PC-3 (cell line): ENCODE results near the gene OTX1. TPM values are rescaled to one million over a fixed set of nuclear protein-coding genes. Genes with fewer than 3 reads are reported as not detected.

ENCODE experiments used
- ATAC-seq: fragments of 200-7000 bp; cut with Tn5 transposase; 2 replicates; pipeline ENCODE4 v1.9.1; 2020; ENCODE audit warnings: mild to moderate bottlenecking, moderate library complexity
- BruUV-seq: library from RNA; stranded (reverse); fragments of 400-500 nt; replicated peaks from 2 replicates; lab custom pipeline; 2021; lab: Mats Ljungman, UMichigan
- CTCF ChIA-PET: fragments of 300-600 bp; sonication (Branson Sonifier 250); formaldehyde crosslinking; loops from one replicate; lab custom pipeline; 2022; ENCODE audit warnings: antibody characterized with exemption; lab: Charles Lee
- POLR2A ChIA-PET: fragments of 300-600 bp; sonication (Branson Sonifier 250); formaldehyde crosslinking; loops from one replicate; lab custom pipeline; 2022; ENCODE audit warnings: antibody characterized with exemption; ENCODE audit not compliant: unreplicated experiment; lab: Charles Lee
- DNase-seq: peaks from one replicate; pipeline ENCODE4 v3.0.0-alpha.2; 2015
- H2AFZ ChIP-seq: fragments of 300-600 bp; sonication (generic); 2 replicates; pipeline ENCODE4 v1.6.0; 2016; ENCODE audit warnings: antibody characterized with exemption, low read length
- H3F3A ChIP-seq: fragments of 300-600 bp; sonication (generic); one replicate; pipeline ENCODE4 v1.6.0; 2017; ENCODE audit warnings: antibody characterized with exemption, low read length, control low read depth, mild to moderate bottlenecking; ENCODE audit not compliant: unreplicated experiment
- H3K27ac ChIP-seq: fragments of 300-600 bp; sonication (generic); 2 replicates; pipeline ENCODE4 v1.5.1; 2016; ENCODE audit warnings: mild to moderate bottlenecking, low read length
- H3K27me3 ChIP-seq: fragments of 300-600 bp; sonication (generic); 2 replicates; pipeline ENCODE4 v1.6.1; 2016; ENCODE audit warnings: low read length, mixed read lengths
- H3K36me3 ChIP-seq: fragments of 300-600 bp; sonication (generic); 2 replicates; pipeline ENCODE4 v1.6.1; 2016; ENCODE audit warnings: low read depth, mixed run types, low read length, mixed read lengths
- H3K4me1 ChIP-seq: fragments of 300-600 bp; sonication (generic); 2 replicates; pipeline ENCODE4 v1.5.1; 2016; ENCODE audit warnings: low read length; ENCODE audit not compliant: insufficient read depth
- H3K4me2 ChIP-seq: fragments of 300-600 bp; sonication (generic); 2 replicates; pipeline ENCODE4 v1.6.0; 2016; ENCODE audit warnings: low read length
- H3K4me3 ChIP-seq: fragments of 300-600 bp; sonication (generic); 2 replicates; pipeline ENCODE4 v1.5.1; 2016; ENCODE audit warnings: mild to moderate bottlenecking, low read length, mixed read lengths
- H3K79me2 ChIP-seq: fragments of 300-600 bp; sonication (generic); 2 replicates; pipeline ENCODE4 v1.6.1; 2017; ENCODE audit warnings: low read length, mixed read lengths
- H3K9ac ChIP-seq: fragments of 300-600 bp; sonication (generic); 2 replicates; pipeline ENCODE4 v1.6.0; 2016; ENCODE audit warnings: mild to moderate bottlenecking, low read length
- H3K9me2 ChIP-seq: fragments of 300-600 bp; sonication (generic); replicated peaks from 2 replicates; pipeline ENCODE4 v1.6.1; 2016; ENCODE audit warnings: mixed run types, low read length, mixed read lengths
- H3K9me3 ChIP-seq: fragments of 300-600 bp; sonication (generic); 2 replicates; pipeline ENCODE4 v1.6.1; 2016; ENCODE audit warnings: low read length, mixed read lengths
- H4K20me1 ChIP-seq: fragments of 300-600 bp; sonication (generic); 2 replicates; pipeline ENCODE4 v1.6.1; 2016; ENCODE audit warnings: low read length, mixed read lengths
- EZH2 ChIP-seq: fragments of 300-600 bp; sonication (generic); IDR thresholded peaks from one replicate; pipeline ENCODE4 v1.6.1; 2017; ENCODE audit warnings: antibody characterized with exemption, mild to moderate bottlenecking, low read length; ENCODE audit not compliant: unreplicated experiment
- EZH2phosphoT487 ChIP-seq: fragments of 300-600 bp; sonication (generic); IDR thresholded peaks from 2 replicates; pipeline ENCODE4 v1.6.1; 2018; ENCODE audit warnings: mild to moderate bottlenecking, antibody characterized with exemption, low read length, borderline replicate concordance
- intact Hi-C: fragments of 100-400 bp; cut with micrococcal nuclease; formaldehyde crosslinking; loops from 2 replicates; pipeline ENCODE4 v1.9.0; 2023
- total RNA-seq: library from RNA; depleted of rRNA; stranded (reverse); fragments of >200 nt; gene quantifications from 2 replicates; pipeline ENCODE4 v1.2.3, GENCODE V29; 2014
- TF ChIP-seq, protein P1 (sequence below): fragments of 300-600 bp; sonication (generic); conservative IDR thresholded peaks from 2 replicates; pipeline ENCODE4 v1.5.1; 2017; ENCODE audit warnings: antibody characterized with exemption, low read depth, mild to moderate bottlenecking, low read length

The OTX1 gene
- total RNA-seq, 1 experiment from 2014 or later, result 2.3 TPM

DNA sequence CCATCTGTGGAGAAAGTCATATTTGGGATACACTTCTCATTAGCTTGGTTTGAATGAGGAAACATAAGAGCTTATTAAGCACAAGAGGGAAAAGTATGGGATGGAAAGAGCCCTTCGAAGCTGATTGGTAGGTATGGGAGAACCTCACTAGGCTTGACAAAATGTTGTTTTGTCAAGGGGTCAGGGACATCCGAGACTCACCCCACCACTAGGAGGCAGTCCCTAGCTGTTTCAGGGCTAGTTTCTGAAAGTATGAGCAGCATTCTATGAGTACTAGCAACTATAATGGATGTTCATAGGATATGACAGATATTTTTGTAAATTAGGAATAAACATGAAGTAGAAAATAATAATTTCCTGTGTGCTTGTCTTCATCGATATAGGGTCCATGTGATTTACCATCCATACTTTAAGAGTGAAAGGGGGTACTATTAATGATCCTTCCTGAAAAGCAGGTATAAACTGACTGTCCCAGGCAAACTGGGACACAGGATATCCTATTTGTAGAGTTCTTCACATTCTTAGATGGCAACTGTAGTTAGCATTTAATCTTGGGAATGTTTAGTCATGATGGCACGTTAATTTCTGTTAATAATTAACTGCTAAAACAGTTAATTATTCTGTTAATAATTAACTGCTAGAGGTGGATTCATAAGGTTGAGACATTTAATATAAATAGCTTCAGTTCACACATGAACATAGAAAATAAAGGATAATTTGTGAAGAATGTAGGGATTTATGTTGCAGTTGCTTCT lies 28.4 kb downstream of the OTX1 start:
- no TSS peak for BruUV-seq
- H2AFZ ChIP-seq, result no peak overlapping the region
- H3K9me2 ChIP-seq, result no peaks in the 10 kb centered on the region
- intact Hi-C loops, result loop anchor here (1.0 kb wide), 2 partner anchors 346 to 409 kb away; no protein-coding TSS in a partner anchor
- no peaks in the 10 kb centered on the region for H4K20me1 ChIP-seq
- no peaks in the 10 kb centered on the region for H3K36me3 ChIP-seq
- no peaks in the 10 kb centered on the region for H3K9me3 ChIP-seq
- H3K79me2 ChIP-seq, result no peaks in the 10 kb centered on the region
- H3K4me3 ChIP-seq, result no peak overlapping the region
- no peak overlapping the region for H3K4me2 ChIP-seq
- DNase-seq (peak; percentile 76), ATAC-seq (peak; percentile 80)
- H3K27me3 ChIP-seq, result no peaks in the 10 kb centered on the region
- H3K27ac ChIP-seq, result no peak overlapping the region
- TF ChIP-seq EZH2, result no peak
- TF ChIP-seq, protein P1, sequence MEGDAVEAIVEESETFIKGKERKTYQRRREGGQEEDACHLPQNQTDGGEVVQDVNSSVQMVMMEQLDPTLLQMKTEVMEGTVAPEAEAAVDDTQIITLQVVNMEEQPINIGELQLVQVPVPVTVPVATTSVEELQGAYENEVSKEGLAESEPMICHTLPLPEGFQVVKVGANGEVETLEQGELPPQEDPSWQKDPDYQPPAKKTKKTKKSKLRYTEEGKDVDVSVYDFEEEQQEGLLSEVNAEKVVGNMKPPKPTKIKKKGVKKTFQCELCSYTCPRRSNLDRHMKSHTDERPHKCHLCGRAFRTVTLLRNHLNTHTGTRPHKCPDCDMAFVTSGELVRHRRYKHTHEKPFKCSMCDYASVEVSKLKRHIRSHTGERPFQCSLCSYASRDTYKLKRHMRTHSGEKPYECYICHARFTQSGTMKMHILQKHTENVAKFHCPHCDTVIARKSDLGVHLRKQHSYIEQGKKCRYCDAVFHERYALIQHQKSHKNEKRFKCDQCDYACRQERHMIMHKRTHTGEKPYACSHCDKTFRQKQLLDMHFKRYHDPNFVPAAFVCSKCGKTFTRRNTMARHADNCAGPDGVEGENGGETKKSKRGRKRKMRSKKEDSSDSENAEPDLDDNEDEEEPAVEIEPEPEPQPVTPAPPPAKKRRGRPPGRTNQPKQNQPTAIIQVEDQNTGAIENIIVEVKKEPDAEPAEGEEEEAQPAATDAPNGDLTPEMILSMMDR, result peak; percentile 83
- no peak for TF ChIP-seq EZH2phosphoT487
- H3K9ac ChIP-seq, result no peak overlapping the region
- POLR2A ChIA-PET, result interaction anchor here (0.6 kb wide), 1 partner anchor 191 kb away, joined by 4 read pairs; no protein-coding TSS in a partner anchor
- CTCF ChIA-PET, result interaction anchor here (1.6 kb wide), 1 partner anchor 408 kb away, joined by 4 read pairs; no protein-coding TSS in a partner anchor
- no peaks in the 10 kb centered on the region for H3F3A ChIP-seq
- H3K4me1 ChIP-seq, result no peaks in the 10 kb centered on the region

DNA sequence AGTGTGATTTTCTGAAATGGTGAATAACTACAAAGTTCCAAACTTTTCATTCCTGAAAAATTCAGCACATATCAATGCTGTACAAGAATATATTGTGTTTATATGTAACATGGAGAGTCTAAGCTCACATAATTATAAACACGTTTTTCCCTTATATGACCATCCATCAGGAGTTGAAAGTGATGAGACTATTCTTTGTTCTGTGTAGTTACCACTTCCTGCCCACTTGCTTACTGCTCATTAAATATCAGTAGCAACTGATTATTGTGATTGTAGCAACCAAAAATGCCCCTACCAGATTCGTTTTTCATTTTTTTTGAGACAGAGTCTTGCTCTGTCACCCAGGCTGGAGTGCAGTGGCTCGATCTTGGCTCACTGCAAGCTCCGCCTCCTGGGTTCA lies 30.8 kb downstream of the OTX1 start:
- Histone ChIP-seq H3K9me2 (no peaks in the 10 kb centered on the region), H3K4me3 (no peak overlapping the region), H4K20me1 (no peaks in the 10 kb centered on the region), H3K27me3 (no peaks in the 10 kb centered on the region; the same call in 1 of the 2 replicates), H3K9me3 (no peaks in the 10 kb centered on the region), H2AFZ (no peak overlapping the region), H3K79me2 (no peaks in the 10 kb centered on the region), H3K36me3 (no peaks in the 10 kb centered on the region), H3K9ac (no peak overlapping the region), H3F3A (no peaks in the 10 kb centered on the region), H3K4me2 (no peak overlapping the region), H3K27ac (no peak overlapping the region), H3K4me1 (no peaks in the 10 kb centered on the region)
- TF ChIP-seq EZH2 (no peak), EZH2phosphoT487 (no peak)
- TF ChIP-seq, protein P1, result no peak
- DNase-seq (no peak), ATAC-seq (no peak)
- CTCF ChIA-PET, result no interaction called here
- BruUV-seq, result no TSS peak
- intact Hi-C loops, result no loop called here
- POLR2A ChIA-PET, result no interaction called here

- DNase-seq, result no peak
- H3K27me3 ChIP-seq, result no peaks in the 10 kb centered on the region; the same call in 1 of the 2 replicates
- H4K20me1 ChIP-seq, result no peaks in the 10 kb centered on the region
- no peaks in the 10 kb centered on the region for H3K9me2 ChIP-seq
- no peaks in the 10 kb centered on the region for H3K9me3 ChIP-seq
- H3K4me1 ChIP-seq, result no peaks in the 10 kb centered on the region
- no peaks in the 10 kb centered on the region for H3K36me3 ChIP-seq
- intact Hi-C loops, result no loop called here
- no peak overlapping the region for H3K27ac ChIP-seq
- TF ChIP-seq, protein P1, result no peak
- no peak for TF ChIP-seq EZH2
- no peak for TF ChIP-seq EZH2phosphoT487
- no peak overlapping the region for H3K4me2 ChIP-seq
- ChIA-PET CTCF (no interaction called here), POLR2A (no interaction called here)
- H3K4me3 ChIP-seq, result no peak overlapping the region
- H3K79me2 ChIP-seq, result no peaks in the 10 kb centered on the region
- H3K9ac ChIP-seq, result no peak overlapping the region
- H3F3A ChIP-seq, result no peaks in the 10 kb centered on the region
- no peak overlapping the region for H2AFZ ChIP-seq
- BruUV-seq, result no TSS peak
- no peak for ATAC-seq
Measured at GRCh38 chr2:63086687-63087086, 36.1 kb downstream of the OTX1 start.
